Tibial artery (tissue), 4 donors: ENCODE measurements around the gene NF2.
"Not testable (repeated sequence)": the region's sequence is repeated elsewhere in the genome, so short reads cannot be mapped to it uniquely, and the experiment has no call there.

ENCODE experiments used
- DNase-seq, 2 donors: peaks; one replicate each; pipeline ENCODE4 v3.0.0-alpha.2; 2019
- H3K27ac ChIP-seq, 2 donors: fragments of 200-600 bp; sonication (generic) in 1 of 2; 1 replicate in 1 of 2; 2 replicates in 1 of 2; pipeline ENCODE4 v1.5.1; 2018 to 2019; ENCODE audit warnings: mild to moderate bottlenecking in 1 of 2
- H3K27me3 ChIP-seq, 2 donors: fragments of 200-600 bp; sonication (generic) in 1 of 2; one replicate each; pipeline versions ENCODE4 v1.5.1 to v1.6.0; 2016 to 2019
- H3K36me3 ChIP-seq, 3 donors: fragments of 200-600 bp; sonication (generic) in 2 of 3; one replicate each; pipeline ENCODE4 v1.5.1; 2016 to 2019; ENCODE audit warnings: mild to moderate bottlenecking in 2 of 3
- H3K4me1 ChIP-seq, 4 donors: fragments of 200-600 bp; sonication (generic) in 2 of 4; 1 replicate in 3 of 4; 2 replicates in 1 of 4; pipeline ENCODE4 v1.5.1; 2016 to 2019
- H3K4me3 ChIP-seq, 2 donors: fragments of 200-600 bp; sonication (generic) in 1 of 2; 1 replicate in 1 of 2; 2 replicates in 1 of 2; pipeline ENCODE4 v1.5.1; 2018 to 2019; ENCODE audit warnings: mild to moderate bottlenecking in 2 of 2
- H3K9me3 ChIP-seq, 3 donors: fragments of 200-600 bp; sonication (generic) in 1 of 3; one replicate each; pipeline ENCODE4 v1.5.1; 2016 to 2019
- CTCF ChIP-seq, 2 experiments: fragments of 200-600 bp in 1 of 2; fragments of 450-650 bp in 1 of 2; IDR thresholded peaks; one replicate each; pipeline ENCODE4 v1.5.1; 2017 to 2019; ENCODE audit warnings: antibody characterized with exemption in 2 of 2, mild to moderate bottlenecking in 1 of 2, moderate library complexity in 1 of 2
- intact Hi-C: fragments of 100-400 bp; cut with DNase I; formaldehyde crosslinking; loops from one replicate; pipeline ENCODE4 v1.15.0; 2023; ENCODE audit warnings: low total_unique reads

The NF2 gene

DNA sequence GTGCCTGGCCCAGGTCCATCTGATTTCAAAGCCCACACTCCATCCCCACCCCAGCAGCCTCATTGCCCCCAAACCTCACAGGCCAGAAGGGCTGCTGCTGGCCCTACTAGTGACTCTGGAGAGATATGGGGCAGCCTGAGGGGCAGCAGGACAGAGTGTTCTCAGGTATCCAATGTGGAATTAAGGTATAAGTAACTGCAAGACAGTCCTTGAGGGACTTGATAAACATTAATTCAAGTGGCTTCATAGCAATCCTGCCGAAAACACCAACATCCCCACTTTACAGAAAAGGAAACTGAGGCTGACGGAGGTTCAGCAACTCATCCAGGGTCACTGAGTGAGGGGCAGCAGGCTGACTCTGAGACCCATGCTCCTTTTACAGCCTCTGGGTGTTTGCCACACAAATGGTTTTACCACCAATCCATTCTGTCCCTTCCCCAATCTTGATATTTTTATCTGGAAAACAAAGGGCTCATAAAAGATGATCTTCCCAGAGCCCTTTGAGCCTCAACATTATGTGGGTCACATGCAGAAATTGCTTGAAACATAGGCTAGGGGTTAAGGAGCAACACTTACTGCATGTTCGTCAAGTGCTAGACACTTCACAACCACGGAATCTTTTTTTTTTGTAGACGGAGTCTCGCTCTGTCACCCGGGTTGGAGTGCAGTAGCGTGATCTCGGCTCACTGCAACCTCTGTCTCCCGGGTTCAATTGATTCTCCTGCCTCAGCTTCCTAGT lies 24.8 kb upstream of the NF2 start:
- Histone ChIP-seq H3K4me3 (no peak overlapping the region), H3K27me3 (no peaks in the 10 kb centered on the region), H3K9me3 (no peaks in the 10 kb centered on the region), H3K36me3 (no peaks in the 10 kb centered on the region), H3K4me1 (peaks cover 0 to 17% (median 7%) of the 10 kb centered on the region in 4 donors), H3K27ac (no peak overlapping the region)
- DNase-seq, result no peak
- intact Hi-C loops, result no loop called here
- no peak for TF ChIP-seq CTCF (IDR thresholded peaks at IDR 0.05)

GRCh38 chr22:29580200-29580810 lies 23.1 kb upstream of the NF2 start:
- Histone ChIP-seq H3K4me1 (peaks cover 0 to 17% (median 7%) of the 10 kb centered on the region in 4 donors), H3K9me3 (no peaks in the 10 kb centered on the region), H3K27ac (peak overlapping the region; percentile 40 to 65), H3K27me3 (no peaks in the 10 kb centered on the region), H3K36me3 (no peaks in the 10 kb centered on the region), H3K4me3 (peak overlapping the region; percentile 66 to 71)
- no peak for DNase-seq
- TF ChIP-seq CTCF (IDR thresholded peaks at IDR 0.05), result no peak
- intact Hi-C loops, result no loop called here

GRCh38 chr22:29581799-29582198 lies 21.6 kb upstream of the NF2 start:
- TF ChIP-seq CTCF (IDR thresholded peaks at IDR 0.05), result no peak
- H3K4me3 ChIP-seq, result peak overlapping the region in 1 of 2 donors; percentile 66

GRCh38 chr22:29584975-29585374 lies 18.5 kb upstream of the NF2 start:
- H3K36me3 ChIP-seq, result no peaks in the 10 kb centered on the region
- DNase-seq, result no peak
- intact Hi-C loops, result no loop called here
- H3K4me1 ChIP-seq, result peaks cover 0 to 17% (median 7%) of the 10 kb centered on the region in 4 donors
- no peaks in the 10 kb centered on the region for H3K27me3 ChIP-seq
- no peak overlapping the region for H3K27ac ChIP-seq
- H3K4me3 ChIP-seq, result no peak overlapping the region
- TF ChIP-seq CTCF (IDR thresholded peaks at IDR 0.05), result no peak
- no peaks in the 10 kb centered on the region for H3K9me3 ChIP-seq

More at GRCh38 chr22:29581799-29582198, 21.6 kb upstream of the NF2 start:
- H3K27ac ChIP-seq, result no peak overlapping the region
- H3K4me1 ChIP-seq, result peaks cover 0 to 17% (median 7%) of the 10 kb centered on the region in 4 donors
- no peak for DNase-seq
- H3K36me3 ChIP-seq, result no peaks in the 10 kb centered on the region
- no peaks in the 10 kb centered on the region for H3K9me3 ChIP-seq
- intact Hi-C loops, result no loop called here
- H3K27me3 ChIP-seq, result no peaks in the 10 kb centered on the region

- DNase-seq, intact Hi-C loops, H3K9me3 ChIP-seq, H3K4me1 ChIP-seq, H3K27ac ChIP-seq, H3K27me3 ChIP-seq, H3K36me3 ChIP-seq, H3K4me3 ChIP-seq: not testable (repeated sequence)
Observed at GRCh38 chr22:29586193-29586705, 17.2 kb upstream of the NF2 start.
